ENCODE data around the gene NUAK1. TPM values are rescaled to one million over a fixed set of nuclear protein-coding genes. Genes with fewer than 3 reads are reported as not detected.

NUAK1 gene
- total and polyA plus RNA-seq, 2 experiments from 2014 or later = 13.4 to 29.6 TPM

- H3F3A ChIP-seq (ENCODE audit: insufficient read depth) = peaks cover 15% of the 10 kb centered on the region; the same call in 1 of the 2 replicates
- H3K27ac ChIP-seq = no peak overlapping the region
- in situ Hi-C loops (cut with MboI) = no loop called here
- H3K9me3 ChIP-seq (ENCODE audit: low read depth) = no peaks in the 10 kb centered on the region
- no peak for DNase-seq
- H3K4me3 ChIP-seq = no peak overlapping the region
- H3K4me2 ChIP-seq (ENCODE audit: unreplicated experiment) = no peak overlapping the region
- no peaks in the 10 kb centered on the region for H3K79me2 ChIP-seq (ENCODE audit: insufficient read depth)
- H4K20me1 ChIP-seq (ENCODE audit: insufficient read depth) = no peaks in the 10 kb centered on the region
- no peak overlapping the region for H2AFZ ChIP-seq
- no peaks in the 10 kb centered on the region; the same call in 1 of the 2 replicates for H3K9me2 ChIP-seq (ENCODE audit: insufficient read depth)
- no peaks in the 10 kb centered on the region for H3K4me1 ChIP-seq (ENCODE audit: insufficient read depth)
- H3K36me3 ChIP-seq (ENCODE audit: low read depth) = peaks cover 64% of the 10 kb centered on the region
- no peak overlapping the region for H3K9ac ChIP-seq
- WGBS, 2 experiments (ENCODE audit: low coverage in 1 of 2, low lambda C conversion rate in 2 of 2, missing lambda C conversion rate in 2 of 2) = 94 to 100% methylated on average over 1 of the region's 1 CpG
- TF ChIP-seq EZH2 (IDR thresholded peaks at IDR 0.05; ENCODE audit: insufficient read depth, poor library complexity, severe bottlenecking) (no peak), EZH2phosphoT487 (IDR thresholded peaks at IDR 0.05; ENCODE audit: insufficient read depth, low read depth) (no peak)
- H3K27me3 ChIP-seq (replicated peaks; ENCODE audit: insufficient read depth) = no peaks in the 10 kb centered on the region
Measured at GRCh38 chr12:106065506-106065905, 73.2 kb downstream of the NUAK1 start.

- H3K4me2 ChIP-seq (ENCODE audit: unreplicated experiment) = no peak overlapping the region
- no peaks in the 10 kb centered on the region for H3K4me1 ChIP-seq (ENCODE audit: insufficient read depth)
- no peak overlapping the region for H3K27ac ChIP-seq
- no peaks in the 10 kb centered on the region for H3K9me3 ChIP-seq (ENCODE audit: low read depth)
- H2AFZ ChIP-seq = no peak overlapping the region
- no peaks in the 10 kb centered on the region for H3K27me3 ChIP-seq (replicated peaks; ENCODE audit: insufficient read depth)
- TF ChIP-seq EZH2phosphoT487 (IDR thresholded peaks at IDR 0.05; ENCODE audit: insufficient read depth, low read depth) (no peak), EZH2 (IDR thresholded peaks at IDR 0.05; ENCODE audit: insufficient read depth, poor library complexity, severe bottlenecking) (no peak)
- peaks cover 56% of the 10 kb centered on the region for H3K36me3 ChIP-seq (ENCODE audit: low read depth)
- no peak for DNase-seq
- in situ Hi-C loops (cut with MboI) = no loop called here
- WGBS, 2 experiments (ENCODE audit: low coverage in 1 of 2, low lambda C conversion rate in 2 of 2, missing lambda C conversion rate in 2 of 2) = 100% methylated on average over 2 of the region's 2 CpGs
- H4K20me1 ChIP-seq (ENCODE audit: insufficient read depth) = no peaks in the 10 kb centered on the region
- H3K4me3 ChIP-seq = no peak overlapping the region
- no peaks in the 10 kb centered on the region; the same call in 1 of the 2 replicates for H3K9me2 ChIP-seq (ENCODE audit: insufficient read depth)
- H3F3A ChIP-seq (ENCODE audit: insufficient read depth) = peaks cover 22% of the 10 kb centered on the region; the same call in 1 of the 2 replicates
- no peaks in the 10 kb centered on the region for H3K79me2 ChIP-seq (ENCODE audit: insufficient read depth)
- H3K9ac ChIP-seq = no peak overlapping the region
Measured at GRCh38 chr12:106064721-106065021, 74.1 kb downstream of the NUAK1 start.

- Histone ChIP-seq H3K27me3 (replicated peaks; ENCODE audit: insufficient read depth) (no peaks in the 10 kb centered on the region), H3F3A (ENCODE audit: insufficient read depth) (peaks cover 28% of the 10 kb centered on the region), H3K79me2 (ENCODE audit: insufficient read depth) (no peaks in the 10 kb centered on the region), H3K9me2 (ENCODE audit: insufficient read depth) (no peaks in the 10 kb centered on the region; the same call in 1 of the 2 replicates), H3K9me3 (ENCODE audit: low read depth) (no peaks in the 10 kb centered on the region), H2AFZ (no peak overlapping the region), H4K20me1 (ENCODE audit: insufficient read depth) (no peaks in the 10 kb centered on the region), H3K4me3 (no peak overlapping the region), H3K36me3 (ENCODE audit: low read depth) (peaks cover 50% of the 10 kb centered on the region), H3K27ac (no peak overlapping the region), H3K4me1 (ENCODE audit: insufficient read depth) (peaks cover 3% of the 10 kb centered on the region), H3K9ac (no peak overlapping the region), H3K4me2 (ENCODE audit: unreplicated experiment) (no peak overlapping the region)
- TF ChIP-seq EZH2 (IDR thresholded peaks at IDR 0.05; ENCODE audit: insufficient read depth, poor library complexity, severe bottlenecking) (no peak), EZH2phosphoT487 (IDR thresholded peaks at IDR 0.05; ENCODE audit: insufficient read depth, low read depth) (no peak)
- WGBS, 2 experiments (ENCODE audit: low coverage in 1 of 2, low lambda C conversion rate in 2 of 2, missing lambda C conversion rate in 2 of 2) = 88 to 90% methylated on average over 7 of the region's 7 CpGs
- DNase-seq = no peak
- in situ Hi-C loops (cut with MboI) = no loop called here
Measured at GRCh38 chr12:106063826-106064720, 74.7 kb downstream of the NUAK1 start.

- no peak for TF ChIP-seq EZH2phosphoT487 (IDR thresholded peaks at IDR 0.05; ENCODE audit: insufficient read depth, low read depth)
- TF ChIP-seq EZH2 (IDR thresholded peaks at IDR 0.05; ENCODE audit: insufficient read depth, poor library complexity, severe bottlenecking) = no peak
- Histone ChIP-seq H3K4me1 (ENCODE audit: insufficient read depth) (peaks cover 16% of the 10 kb centered on the region), H3K4me3 (no peak overlapping the region), H3K79me2 (ENCODE audit: insufficient read depth) (no peaks in the 10 kb centered on the region), H3K9ac (no peak overlapping the region), H3K9me2 (ENCODE audit: insufficient read depth) (no peaks in the 10 kb centered on the region; the same call in 1 of the 2 replicates), H3F3A (ENCODE audit: insufficient read depth) (peaks cover 42% of the 10 kb centered on the region), H3K4me2 (ENCODE audit: unreplicated experiment) (no peak overlapping the region), H3K27me3 (replicated peaks; ENCODE audit: insufficient read depth) (no peaks in the 10 kb centered on the region), H2AFZ (no peak overlapping the region), H4K20me1 (ENCODE audit: insufficient read depth) (no peaks in the 10 kb centered on the region), H3K36me3 (ENCODE audit: low read depth) (peaks cover 36% of the 10 kb centered on the region), H3K27ac (no peak overlapping the region), H3K9me3 (ENCODE audit: low read depth) (no peaks in the 10 kb centered on the region)
- no peak for DNase-seq
- in situ Hi-C loops (cut with MboI) = no loop called here
- WGBS, 2 experiments (ENCODE audit: low coverage in 1 of 2, low lambda C conversion rate in 2 of 2, missing lambda C conversion rate in 2 of 2) = 93 to 95% methylated on average over 5 of the region's 5 CpGs
Measured at GRCh38 chr12:106062693-106063092, 76.1 kb downstream of the NUAK1 start.

Data from GM23248 (cell line).